Right kidney (tissue), 1 donor: ENCODE measurements around the gene ZNF91.
"Not testable (repeated sequence)": the region's sequence is repeated elsewhere in the genome, so short reads cannot be mapped to it uniquely, and the experiment has no call there.

ENCODE experiments used
- DNase-seq: peaks from one replicate; pipeline ENCODE4 v3.0.0-alpha.2; 2016

ZNF91 gene

DNA sequence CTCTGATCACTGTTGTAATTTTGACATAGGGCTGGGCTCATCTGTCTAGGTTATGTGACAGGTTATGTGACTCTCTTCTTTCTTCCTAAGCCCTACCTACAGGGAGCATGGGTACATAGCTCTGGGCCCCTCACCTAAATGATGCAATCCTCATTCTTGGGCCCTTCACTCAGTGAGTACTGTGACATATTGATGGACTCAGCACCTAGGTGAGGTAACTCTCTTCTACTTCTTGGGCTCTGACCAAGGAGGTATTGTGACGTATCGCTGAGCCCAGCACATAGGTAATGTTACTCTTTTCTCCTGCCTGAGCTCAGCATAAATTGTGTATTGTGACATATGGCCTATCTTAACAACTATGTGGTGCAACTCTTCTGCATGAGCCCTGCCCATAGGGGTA is 76.3 kb downstream of the ZNF91 start:
- DNase-seq, result not testable (repeated sequence)

DNA sequence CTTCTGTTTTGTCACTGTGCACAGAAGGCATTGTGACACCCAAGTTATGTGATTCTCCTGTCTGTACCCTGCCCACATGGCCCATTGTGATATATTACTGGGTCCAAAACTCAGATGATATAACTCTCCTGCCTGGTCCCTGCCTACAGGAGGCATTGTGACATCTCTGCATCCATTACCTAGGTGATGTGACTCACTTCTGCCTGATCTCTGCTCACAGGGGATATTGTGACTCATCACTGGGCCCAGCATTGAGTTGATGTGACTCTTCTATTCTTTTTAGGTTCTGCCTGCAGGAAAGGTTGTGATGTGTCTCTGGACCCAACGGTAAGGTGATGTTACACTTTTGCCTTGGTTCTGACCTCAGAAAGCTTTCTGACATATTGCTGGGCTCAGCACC is 77.1 kb downstream of the ZNF91 start:
- DNase-seq, result no peak

DNA sequence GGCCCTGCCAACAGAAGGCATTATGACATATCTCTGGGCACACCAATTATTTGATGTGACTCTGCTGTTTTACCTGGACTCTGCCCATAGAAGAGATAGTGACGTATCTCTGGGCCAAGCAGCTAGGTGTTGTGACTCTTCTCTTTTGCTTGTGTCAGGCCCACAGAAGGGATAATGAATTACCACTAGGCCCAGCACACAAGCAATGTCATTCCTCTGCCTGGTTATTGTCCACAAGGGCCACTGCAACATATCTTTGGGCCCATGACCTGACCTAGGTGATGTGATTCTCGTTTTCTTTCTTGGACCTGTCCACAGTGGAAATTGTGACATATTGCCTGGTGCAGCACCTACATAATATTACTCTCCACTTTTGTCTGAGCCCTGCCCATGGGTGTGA is 80.0 kb downstream of the ZNF91 start:
- no peak for DNase-seq

DNA sequence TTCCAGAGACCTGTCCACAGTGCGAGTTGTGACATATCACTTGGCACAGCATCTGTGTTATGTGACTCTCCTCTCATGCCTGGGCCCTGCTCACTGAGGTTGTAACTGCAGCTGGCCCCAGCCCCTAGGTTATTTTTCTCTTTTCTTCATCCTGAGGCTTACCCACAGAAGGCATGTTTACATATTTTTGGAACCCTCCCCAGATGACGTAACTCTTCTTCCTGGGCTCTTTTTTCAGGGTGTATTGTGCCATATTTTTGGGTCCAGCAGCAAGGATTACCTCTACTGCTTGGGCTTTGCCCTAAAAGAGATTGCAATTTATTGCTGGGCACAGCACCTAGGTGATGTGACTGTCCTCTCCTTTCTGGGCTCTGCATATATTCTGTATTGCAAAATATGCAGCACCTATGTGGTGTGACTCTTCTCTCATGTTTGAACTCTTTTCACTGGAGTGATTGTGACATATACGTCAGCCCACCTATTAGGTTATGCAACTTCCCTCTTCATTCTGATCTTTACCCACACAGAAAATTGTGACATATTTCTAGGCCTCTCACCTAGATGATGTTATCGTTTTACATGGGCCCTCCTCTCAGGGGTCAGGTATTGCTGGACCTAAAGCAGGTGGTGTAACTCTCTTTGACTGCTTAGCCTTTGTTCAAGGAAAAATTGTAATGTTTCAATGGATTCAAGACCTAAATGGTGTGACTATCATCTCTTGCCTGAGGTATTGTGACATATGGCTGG is 80.6 kb downstream of the ZNF91 start:
- no peak for DNase-seq

DNA sequence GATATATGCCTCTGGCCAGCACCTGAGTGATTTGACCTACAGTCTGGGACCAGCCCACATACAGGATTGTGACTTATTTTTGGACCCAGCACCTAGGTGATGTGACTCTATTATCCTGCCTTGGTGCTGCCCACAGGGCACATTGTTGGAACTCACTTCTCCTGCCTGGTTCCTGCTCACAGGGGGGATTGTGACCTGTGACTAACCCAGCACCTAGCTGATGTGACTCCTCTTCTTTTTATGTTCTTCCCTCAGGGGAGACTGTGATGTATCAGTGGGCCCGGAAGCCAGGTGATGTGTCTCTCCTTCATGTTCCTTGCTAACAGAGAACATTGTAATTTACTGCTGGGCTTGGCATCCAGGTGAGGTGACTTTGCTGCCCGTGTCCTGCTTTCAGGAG is 82.1 kb downstream of the ZNF91 start:
- DNase-seq, result no peak

DNA sequence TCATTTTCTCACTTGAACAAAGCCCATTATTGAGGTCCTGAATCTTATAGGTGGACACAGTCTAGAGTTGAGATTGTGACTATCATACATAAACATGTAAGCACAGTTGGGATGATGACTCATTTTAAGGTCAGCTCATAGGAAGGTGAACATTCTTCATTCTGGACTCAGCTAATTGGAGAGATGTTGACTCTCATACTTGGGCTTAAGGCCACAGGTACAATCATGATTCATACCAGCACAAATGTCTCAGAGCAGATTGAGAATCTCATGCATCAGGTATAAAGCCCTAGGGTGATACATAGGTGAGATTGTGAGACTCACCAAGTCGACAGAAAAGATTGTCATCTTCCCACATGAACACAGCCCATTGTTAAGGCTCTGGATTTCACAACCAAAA is 82.8 kb downstream of the ZNF91 start:
- DNase-seq, result no peak

DNA sequence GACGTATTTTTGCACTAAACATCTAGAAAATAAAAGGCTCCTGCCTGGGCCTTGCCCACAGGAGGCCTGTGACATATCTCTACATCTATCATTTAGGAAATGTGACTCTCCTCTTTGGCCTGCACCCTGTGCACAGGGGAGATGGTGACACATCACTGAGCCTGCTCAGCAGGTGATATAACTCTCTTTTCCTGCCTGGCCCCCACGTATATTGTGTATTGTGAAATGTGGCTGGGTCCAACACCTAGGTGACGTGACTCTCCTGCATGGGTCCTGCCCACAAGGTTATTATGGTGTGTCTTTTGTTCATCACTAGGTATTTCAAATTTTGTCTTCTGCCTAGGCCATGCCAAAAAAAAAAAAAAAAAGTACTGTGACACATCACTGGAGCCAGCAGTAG is 83.7 kb downstream of the ZNF91 start:
- no peak for DNase-seq

DNA sequence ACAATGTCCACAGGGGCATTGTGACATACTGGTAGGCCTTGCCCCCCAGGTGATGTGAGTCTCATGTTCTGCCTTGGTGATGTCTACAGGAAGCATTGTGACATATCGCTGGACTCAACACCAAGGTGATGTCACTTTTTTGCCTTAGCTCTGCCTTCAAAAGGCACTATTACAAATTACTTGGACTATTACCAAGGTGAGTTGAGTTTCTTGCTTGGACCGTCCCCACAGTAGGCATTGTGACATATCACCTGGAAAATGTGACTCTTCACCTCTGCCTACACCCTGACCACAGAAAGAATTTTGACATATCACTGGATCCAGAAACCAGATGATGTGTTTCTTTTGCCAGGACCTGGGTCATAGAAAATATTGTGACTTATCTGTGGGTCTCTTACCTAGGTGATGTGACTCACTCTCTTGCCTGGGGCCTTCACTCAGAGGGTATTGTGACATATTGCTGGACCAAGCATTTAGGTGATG is 84.5 kb downstream of the ZNF91 start:
- no peak for DNase-seq

DNA sequence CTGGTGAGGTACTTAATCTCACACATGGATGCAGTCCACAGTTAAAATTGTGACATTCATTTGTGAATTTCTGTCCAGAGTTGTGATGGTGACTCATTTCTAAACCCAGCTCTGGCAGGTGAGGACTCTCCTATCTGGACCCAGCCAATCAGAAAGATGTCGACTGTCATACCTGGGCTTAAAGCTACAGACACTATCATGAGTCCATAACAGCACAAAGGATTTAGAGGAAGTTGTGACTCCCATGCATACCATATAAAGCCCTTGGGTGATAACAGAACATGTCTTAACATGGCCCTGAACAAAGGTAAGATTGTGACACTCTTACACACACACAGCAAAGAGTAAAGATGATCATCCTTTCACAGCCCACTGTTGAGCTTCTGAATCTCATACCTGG is 85.3 kb downstream of the ZNF91 start:
- DNase-seq, result no peak

DNA sequence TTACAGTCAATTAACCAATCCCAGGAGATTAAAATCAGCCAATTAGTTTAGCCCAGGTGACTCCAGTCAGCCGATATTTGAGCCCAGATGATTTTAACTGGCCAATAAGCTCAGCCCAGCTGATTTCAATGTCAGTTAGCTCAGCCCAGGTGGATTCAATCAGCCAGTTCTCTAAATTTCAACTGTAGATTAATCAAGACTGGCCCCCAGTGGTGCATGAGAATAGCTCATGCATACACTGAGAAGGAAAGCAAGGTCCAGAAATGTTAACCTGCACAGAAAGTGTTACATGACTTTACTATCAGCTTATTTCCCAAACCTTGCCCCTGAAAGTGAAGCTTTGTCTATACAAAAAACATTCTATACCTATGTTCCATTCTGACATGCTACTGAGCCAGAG is 89.7 kb downstream of the ZNF91 start:
- no peak for DNase-seq

DNA sequence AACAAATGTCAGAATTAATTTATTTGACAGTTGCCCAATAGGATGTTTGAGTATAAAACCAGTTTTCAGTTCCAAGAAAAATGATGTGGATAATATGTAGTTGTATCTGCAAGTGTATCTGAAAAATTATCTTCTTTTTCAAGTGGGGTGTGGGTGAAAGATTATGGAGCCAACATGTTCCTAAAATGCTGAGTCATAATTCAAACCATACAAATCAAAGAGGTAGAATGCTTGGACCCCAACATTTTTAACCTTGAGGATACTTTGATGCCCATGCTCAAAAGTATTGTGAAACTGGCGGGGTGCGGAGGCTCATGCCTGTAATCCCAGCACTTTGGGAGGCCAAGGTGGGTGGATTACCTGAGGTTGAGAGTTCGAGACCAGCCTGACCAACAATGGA is 91.0 kb downstream of the ZNF91 start:
- DNase-seq, result no peak

DNA sequence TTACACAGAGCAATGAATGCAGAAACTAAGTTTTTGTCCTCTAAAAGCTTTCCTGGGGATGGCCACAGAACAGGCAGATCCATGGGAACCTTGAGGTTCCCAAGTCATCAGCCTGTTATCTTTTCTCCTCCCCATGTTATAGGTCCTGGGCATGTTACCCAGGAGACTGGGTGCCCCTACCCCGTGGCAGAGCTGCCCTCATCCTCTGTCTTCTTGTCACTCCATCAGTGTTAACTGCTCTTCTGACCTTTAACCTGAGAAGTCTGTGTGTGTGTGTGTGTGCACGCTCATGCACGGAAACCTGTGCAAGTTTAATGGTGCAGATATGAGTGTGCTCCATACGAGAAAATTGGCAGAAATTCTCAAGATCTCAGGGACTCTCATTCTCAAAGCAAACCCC is 101.1 kb downstream of the ZNF91 start:
- no peak for DNase-seq

DNA sequence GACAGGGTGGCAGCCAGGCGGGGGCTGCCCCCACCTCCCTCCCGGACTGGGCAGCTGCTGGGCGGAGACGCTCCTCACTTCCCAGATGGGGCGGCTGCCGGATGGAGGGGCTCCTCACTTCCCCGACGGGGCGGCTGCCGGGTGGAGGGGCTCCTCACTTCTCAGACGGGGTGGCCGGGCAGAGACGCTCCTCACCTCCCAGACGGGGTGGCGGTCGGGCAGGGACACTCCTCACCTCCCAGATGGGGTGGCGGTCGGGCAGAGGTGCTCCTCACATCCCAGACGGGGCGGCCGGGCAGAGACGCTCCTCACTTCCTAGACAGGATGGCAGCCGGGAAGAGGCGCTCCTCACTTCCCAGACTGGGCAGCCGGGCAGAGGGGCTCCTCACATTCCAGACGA is 105.3 kb downstream of the ZNF91 start:
- not testable (repeated sequence) for DNase-seq
